Pancreas (tissue), 10 donors: ENCODE data around the gene PPP2R5D. TPM values are rescaled to one million over a fixed set of nuclear protein-coding genes. Genes with fewer than 3 reads are reported as not detected.

Source experiments
- ATAC-seq, 4 donors: fragments of 200-7000 bp; cut with Tn5 transposase; one replicate each; pipeline versions ENCODE4 v1.8.0 to v1.9.1; 2020; ENCODE audit warnings: mild to moderate bottlenecking in 4 of 4, moderate library complexity in 4 of 4
- DNase-seq, 6 donors: peaks; one replicate each; pipeline ENCODE4 v3.0.0-alpha.2; 2020
- FAIRE-seq: peaks from 2 replicates; lab custom pipeline; 2012; peaks lifted over from hg19 to GRCh38; lab: Jason Lieb, UNC
- H3K27ac ChIP-seq, 4 donors: fragments of 200-600 bp; sonication (generic); 1 replicate in 3 of 4; 2 replicates in 1 of 4; pipeline versions ENCODE4 v1.5.0 to v1.8.0; 2020
- H3K27me3 ChIP-seq, 4 donors: fragments of 200-600 bp; one replicate each; pipeline ENCODE4 v1.8.0; 2021
- H3K36me3 ChIP-seq, 3 donors: fragments of 200-600 bp; sonication (generic) in 1 of 3; one replicate each; pipeline versions ENCODE4 v1.5.0 to v1.8.0; 2020 to 2021
- H3K4me1 ChIP-seq, 3 donors: fragments of 200-600 bp; one replicate each; pipeline ENCODE4 v1.8.0; 2021
- H3K4me3 ChIP-seq, 4 donors: fragments of 200-600 bp; sonication (generic) in 2 of 4; one replicate each; pipeline versions ENCODE4 v1.5.0 to v1.8.0; 2020 to 2021
- H3K9me3 ChIP-seq, 4 donors: fragments of 200-600 bp; one replicate each; pipeline ENCODE4 v1.8.0; 2021
- CTCF ChIP-seq, 4 donors: fragments of 200-600 bp; sonication (generic) in 3 of 4; IDR thresholded peaks; one replicate each; pipeline versions ENCODE4 v1.5.0 to v1.8.0; 2021; ENCODE audit warnings: antibody characterized with exemption in 4 of 4
- WGBS, 2 donors: extraction: QIAGEN DNeasy Blood & Tissue Kit; methylation state at CpG; one replicate each; pipeline ENCODE4 v1.1.7; 2013; 5-methylcytosine and 5-hydroxymethylcytosine counted together
- intact Hi-C, 3 donors: fragments of 100-400 bp; cut with DNase I; formaldehyde crosslinking; loops; one replicate each; pipeline versions ENCODE4 v1.11.1 to v1.14.2; 2022
- polyA plus RNA-seq, 2 donors: library from polyadenylated mRNA; stranded (reverse); fragments of 200-250 nt; gene quantifications; one replicate each; pipeline ENCODE4 v1.2.3, GENCODE V29; 2013
- total RNA-seq, 6 donors: library from RNA; stranded (reverse); fragmentation: NEBNext Ultra II Directional in 4 of 6; extraction: Animal tissue kit (Norgen Biotek cat#: 25700) in 4 of 6; gene quantifications; one replicate each; pipeline versions ENCODE4 v1.2.1 to v1.2.4, GENCODE V29; 2021 to 2023
- donor health status: healthy with polysubstance abuse.
- donor health status: DM: no; HTN: no; CAD: no; lungs with moderate emphysema.
- donor health status: DM: no; HTN: no; CAD: no.
- donor health status: control.
- donor health status: control.
- donor health status: Bipolar disorder and iron deficiency.
- donor health status: DM: yes; HTN: yes; CAD: no.
- donor health status: DM: no; HTN: no; CAD: no.
- donor health status: DM: no; HTN: no; CAD: no.
- donor health status: DM: yes; HTN: yes; CAD: no.

The PPP2R5D gene
- total and polyA plus RNA-seq, 8 donors: 9.6 to 18.7 (median 12.6) TPM

GRCh38 chr6:42970871-42971612 is 13.3 kb upstream of the PPP2R5D start:
- 57 to 73% methylated on average over 4 of the region's 4 CpGs for WGBS, 2 donors
- Histone ChIP-seq H3K27me3 (no peaks in the 10 kb centered on the region), H3K27ac (no peak overlapping the region), H3K4me3 (no peak overlapping the region), H3K9me3 (no peaks in the 10 kb centered on the region), H3K4me1 (no peaks in the 10 kb centered on the region), H3K36me3 (peaks cover 0 to 7% (median 4%) of the 10 kb centered on the region in 3 donors)
- FAIRE-seq: no peak
- no peak for TF ChIP-seq CTCF (IDR thresholded peaks at IDR 0.05)
- no peak for DNase-seq
- intact Hi-C loops: no loop called here
- peak in 2 of 4 donors; percentile 55 to 57 for ATAC-seq

GRCh38 chr6:42971746-42972327 is 12.5 kb upstream of the PPP2R5D start:
- TF ChIP-seq CTCF (IDR thresholded peaks at IDR 0.05): no peak
- 64 to 77% methylated on average over 3 of the region's 3 CpGs for WGBS, 2 donors
- intact Hi-C loops: no loop called here
- Histone ChIP-seq H3K36me3 (no peaks in the 10 kb centered on the region), H3K27me3 (no peaks in the 10 kb centered on the region), H3K4me3 (no peak overlapping the region), H3K27ac (no peak overlapping the region), H3K9me3 (no peaks in the 10 kb centered on the region), H3K4me1 (peaks cover 0 to 1% (median 0%) of the 10 kb centered on the region in 3 donors)
- FAIRE-seq (no peak), ATAC-seq (no peak), DNase-seq (no peak)

GRCh38 chr6:42973926-42974325 is 10.4 kb upstream of the PPP2R5D start:
- Histone ChIP-seq H3K36me3 (no peaks in the 10 kb centered on the region), H3K27ac (no peak overlapping the region), H3K4me1 (peaks cover 0 to 15% (median 0%) of the 10 kb centered on the region in 3 donors), H3K4me3 (no peak overlapping the region), H3K27me3 (no peaks in the 10 kb centered on the region), H3K9me3 (no peaks in the 10 kb centered on the region)
- intact Hi-C loops: no loop called here
- WGBS, 2 donors: 89 to 95% methylated on average over 3 of the region's 3 CpGs
- TF ChIP-seq CTCF (IDR thresholded peaks at IDR 0.05): no peak
- no peak for FAIRE-seq
- ATAC-seq: no peak
- no peak for DNase-seq

GRCh38 chr6:42974919-42975505 is 9.4 kb upstream of the PPP2R5D start:
- no peak for FAIRE-seq
- no peaks in the 10 kb centered on the region for H3K9me3 ChIP-seq
- H3K4me3 ChIP-seq: no peak overlapping the region
- H3K36me3 ChIP-seq: no peaks in the 10 kb centered on the region
- no peak for ATAC-seq
- H3K27ac ChIP-seq: no peak overlapping the region
- intact Hi-C loops: no loop called here
- peaks cover 0 to 21% (median 0%) of the 10 kb centered on the region in 3 donors for H3K4me1 ChIP-seq
- DNase-seq: no peak
- WGBS, 2 donors: 69 to 74% methylated on average over 5 of the region's 5 CpGs
- H3K27me3 ChIP-seq: no peaks in the 10 kb centered on the region
- no peak for TF ChIP-seq CTCF (IDR thresholded peaks at IDR 0.05)
